GM10847 (cell line): ENCODE results near the gene ARHGAP27.

ENCODE experiments used
- POLR2A ChIP-seq: IDR thresholded peaks from 2 replicates; pipeline ENCODE4 v1.6.1; 2011; ENCODE audit not compliant: insufficient read length; ENCODE audit errors: extremely low read depth

Gene ARHGAP27

GRCh38 chr17:45395569-45396415, 36.9 kb downstream of the ARHGAP27 start:
- TF ChIP-seq POLR2A: no peak

GRCh38 chr17:45394913-45395568, 37.6 kb downstream of the ARHGAP27 start:
- no peak for TF ChIP-seq POLR2A

GRCh38 chr17:45394564-45394912, 38.1 kb downstream of the ARHGAP27 start:
- no peak for TF ChIP-seq POLR2A

GRCh38 chr17:45394091-45394490, 38.6 kb downstream of the ARHGAP27 start:
- no peak for TF ChIP-seq POLR2A

- TF ChIP-seq POLR2A: no peak
These were observed 39.3 kb downstream of the ARHGAP27 start for GRCh38 chr17:45393411-45393810.

GRCh38 chr17:45391918-45392317, 40.8 kb downstream of the ARHGAP27 start:
- TF ChIP-seq POLR2A: no peak

GRCh38 chr17:45391291-45391690, 41.4 kb downstream of the ARHGAP27 start:
- TF ChIP-seq POLR2A: no peak

GRCh38 chr17:45389354-45389753, 43.3 kb downstream of the ARHGAP27 start:
- TF ChIP-seq POLR2A: no peak

GRCh38 chr17:45388604-45389325, 43.9 kb downstream of the ARHGAP27 start:
- TF ChIP-seq POLR2A: no peak

- no peak for TF ChIP-seq POLR2A
These were observed 44.9 kb downstream of the ARHGAP27 start for GRCh38 chr17:45387739-45388138.

- no peak for TF ChIP-seq POLR2A
These were observed 46.5 kb downstream of the ARHGAP27 start for GRCh38 chr17:45386178-45386577.

- no peak for TF ChIP-seq POLR2A
These were observed 47.2 kb downstream of the ARHGAP27 start for GRCh38 chr17:45385331-45385997.

- no peak for TF ChIP-seq POLR2A
These were observed 47.8 kb downstream of the ARHGAP27 start for GRCh38 chr17:45384789-45385262.

GRCh38 chr17:45384047-45384788, 48.5 kb downstream of the ARHGAP27 start:
- no peak for TF ChIP-seq POLR2A

- TF ChIP-seq POLR2A: no peak
These were observed 49.7 kb downstream of the ARHGAP27 start for GRCh38 chr17:45383003-45383402.
